Right lobe of liver (tissue), 4 donors: ENCODE results near the gene RTL1.

Experiments
- POLR2A ChIP-seq: fragments of 450-650 bp; IDR thresholded peaks from one replicate; pipeline ENCODE4 v1.6.1; 2017; ENCODE audit warnings: antibody characterized with exemption, mild to moderate bottlenecking
- TF ChIP-seq, protein P1 (sequence below), 4 donors: fragments of 200-600 bp in 3 of 4; fragments of 450-650 bp in 1 of 4; IDR thresholded peaks; one replicate each; pipeline versions ENCODE4 v1.5.1 to v1.8.0; 2016 to 2022; ENCODE audit warnings: antibody characterized with exemption in 4 of 4, mild to moderate bottlenecking in 2 of 4
- donor health status: DM: no; HTN: no; CAD: no.
- donor health status: DM: no; HTN: no; CAD: no.
- donor health status: DM: no; HTN: yes; CAD: no.

DNA sequence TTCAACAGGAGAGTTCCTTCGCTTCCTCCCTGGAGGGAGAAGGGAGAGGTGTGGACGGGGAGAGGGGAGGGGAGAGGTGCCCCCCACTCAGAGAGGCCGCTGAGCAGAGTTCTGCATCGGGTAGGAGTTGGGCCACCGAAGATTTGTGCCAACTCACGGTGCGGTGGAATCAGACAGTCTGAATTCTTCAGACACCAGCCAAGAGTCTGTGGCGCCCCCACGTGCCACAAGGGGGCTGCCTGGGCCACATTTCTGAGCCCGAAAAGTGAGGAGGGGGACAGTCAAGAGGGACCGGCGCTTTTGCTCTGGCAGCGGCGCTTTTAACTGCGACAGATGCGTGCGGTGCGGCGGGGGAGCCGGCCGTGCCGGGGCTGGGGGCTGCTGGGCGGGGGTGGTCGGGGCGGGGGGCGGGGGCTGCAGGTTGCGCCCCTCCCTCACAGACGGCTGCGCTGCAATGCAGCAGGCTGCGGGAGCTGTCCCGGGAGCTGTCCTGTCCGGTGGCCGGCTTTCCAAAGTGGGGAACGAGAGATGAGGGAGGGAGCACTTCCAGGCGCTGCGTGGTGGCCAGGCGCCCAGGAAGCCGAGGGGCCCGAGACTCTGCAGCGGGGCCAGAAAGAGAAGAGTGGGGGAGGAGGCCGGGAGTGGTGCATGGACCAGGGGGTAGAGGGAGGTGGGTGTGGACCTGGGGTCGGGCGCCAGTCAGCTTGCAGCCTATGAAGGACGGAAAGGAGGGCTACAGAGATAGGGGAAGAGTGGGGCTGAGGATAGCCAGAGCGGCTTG, 975 bp upstream of the RTL1 start:
- TF ChIP-seq, protein P1, sequence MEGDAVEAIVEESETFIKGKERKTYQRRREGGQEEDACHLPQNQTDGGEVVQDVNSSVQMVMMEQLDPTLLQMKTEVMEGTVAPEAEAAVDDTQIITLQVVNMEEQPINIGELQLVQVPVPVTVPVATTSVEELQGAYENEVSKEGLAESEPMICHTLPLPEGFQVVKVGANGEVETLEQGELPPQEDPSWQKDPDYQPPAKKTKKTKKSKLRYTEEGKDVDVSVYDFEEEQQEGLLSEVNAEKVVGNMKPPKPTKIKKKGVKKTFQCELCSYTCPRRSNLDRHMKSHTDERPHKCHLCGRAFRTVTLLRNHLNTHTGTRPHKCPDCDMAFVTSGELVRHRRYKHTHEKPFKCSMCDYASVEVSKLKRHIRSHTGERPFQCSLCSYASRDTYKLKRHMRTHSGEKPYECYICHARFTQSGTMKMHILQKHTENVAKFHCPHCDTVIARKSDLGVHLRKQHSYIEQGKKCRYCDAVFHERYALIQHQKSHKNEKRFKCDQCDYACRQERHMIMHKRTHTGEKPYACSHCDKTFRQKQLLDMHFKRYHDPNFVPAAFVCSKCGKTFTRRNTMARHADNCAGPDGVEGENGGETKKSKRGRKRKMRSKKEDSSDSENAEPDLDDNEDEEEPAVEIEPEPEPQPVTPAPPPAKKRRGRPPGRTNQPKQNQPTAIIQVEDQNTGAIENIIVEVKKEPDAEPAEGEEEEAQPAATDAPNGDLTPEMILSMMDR (IDR thresholded peaks at IDR 0.05): peak in 1 of 4 donors; percentile 10
- no peak for TF ChIP-seq POLR2A
